ENCODE measurements around the gene EPB41L2.

EPB41L2 gene

GRCh38 chr6:130907687-130908086 lies 155.4 kb downstream of the EPB41L2 start:
- TF ChIP-seq CTCF (IDR thresholded peaks at IDR 0.05; ENCODE audit: control insufficient read depth, insufficient read depth, low read depth, low read length, missing control alignments): no peak
- no peak for DNase-seq (ENCODE audit: low read depth)
- no peak overlapping the region for H3K4me3 ChIP-seq (ENCODE audit: control insufficient read depth, low read depth, low read length)

GRCh38 chr6:130906736-130907381 lies 156.2 kb downstream of the EPB41L2 start:
- H3K4me3 ChIP-seq (ENCODE audit: control insufficient read depth, low read depth, low read length): no peak overlapping the region
- DNase-seq (ENCODE audit: low read depth): peak; percentile 49
- TF ChIP-seq CTCF (IDR thresholded peaks at IDR 0.05; ENCODE audit: control insufficient read depth, insufficient read depth, low read depth, low read length, missing control alignments): no peak

GRCh38 chr6:130903602-130904001 lies 159.4 kb downstream of the EPB41L2 start:
- no peak for DNase-seq (ENCODE audit: low read depth)
- no peak for TF ChIP-seq CTCF (IDR thresholded peaks at IDR 0.05; ENCODE audit: control insufficient read depth, insufficient read depth, low read depth, low read length, missing control alignments)
- no peak overlapping the region for H3K4me3 ChIP-seq (ENCODE audit: control insufficient read depth, low read depth, low read length)

- no peak for TF ChIP-seq CTCF (IDR thresholded peaks at IDR 0.05; ENCODE audit: control insufficient read depth, insufficient read depth, low read depth, low read length, missing control alignments)
- H3K4me3 ChIP-seq (ENCODE audit: control insufficient read depth, low read depth, low read length): no peak overlapping the region
- no peak for DNase-seq (ENCODE audit: low read depth)
Observed at GRCh38 chr6:130903007-130903406, 160.0 kb downstream of the EPB41L2 start.

GRCh38 chr6:130900913-130901312 lies 162.1 kb downstream of the EPB41L2 start:
- no peak overlapping the region for H3K4me3 ChIP-seq (ENCODE audit: control insufficient read depth, low read depth, low read length)
- DNase-seq (ENCODE audit: low read depth): no peak
- TF ChIP-seq CTCF (IDR thresholded peaks at IDR 0.05; ENCODE audit: control insufficient read depth, insufficient read depth, low read depth, low read length, missing control alignments): no peak

GRCh38 chr6:130896249-130896648 lies 166.8 kb downstream of the EPB41L2 start:
- DNase-seq (ENCODE audit: low read depth): no peak
- no peak for TF ChIP-seq CTCF (IDR thresholded peaks at IDR 0.05; ENCODE audit: control insufficient read depth, insufficient read depth, low read depth, low read length, missing control alignments)
- H3K4me3 ChIP-seq (ENCODE audit: control insufficient read depth, low read depth, low read length): no peak overlapping the region

Measured in AG09309 (cell line).